Ishikawa (cell line): Measurements from ENCODE around the gene TMEM242.

ENCODE experiments used
- CEBPB ChIP-seq: IDR thresholded peaks from 2 replicates; pipeline ENCODE4 v1.6.1; 2012
- EP300 ChIP-seq: IDR thresholded peaks from 2 replicates; pipeline ENCODE4 v1.6.1; 2012; ENCODE audit warnings: borderline replicate concordance
- NFIC ChIP-seq: IDR thresholded peaks from 2 replicates; pipeline ENCODE4 v1.6.1; 2012
- RAD21 ChIP-seq: IDR thresholded peaks from 2 replicates; pipeline ENCODE4 v1.6.1; 2012; ENCODE audit warnings: low read depth
- REST ChIP-seq: IDR thresholded peaks from 2 replicates; pipeline ENCODE4 v1.6.1; 2012; ENCODE audit warnings: low read depth, mild to moderate bottlenecking
- TAF1 ChIP-seq: IDR thresholded peaks from 2 replicates; pipeline ENCODE4 v1.6.1; 2012; ENCODE audit warnings: low read depth, mild to moderate bottlenecking
- TCF12 ChIP-seq: IDR thresholded peaks from 2 replicates; pipeline ENCODE4 v1.6.1; 2012; ENCODE audit warnings: low read depth
- USF1 ChIP-seq: IDR thresholded peaks from 2 replicates; pipeline ENCODE4 v1.6.1; 2012
- YY1 ChIP-seq: IDR thresholded peaks from 2 replicates; pipeline ENCODE4 v1.6.1; 2012; ENCODE audit warnings: low read depth

GRCh38 chr6:157268835-157269234 is 54.5 kb downstream of the TMEM242 start:
- no peak for TF ChIP-seq NFIC
- no peak for TF ChIP-seq TCF12
- TF ChIP-seq RAD21: no peak
- no peak for TF ChIP-seq REST
- no peak for TF ChIP-seq EP300
- TF ChIP-seq CEBPB: no peak
- TF ChIP-seq TAF1: no peak
- TF ChIP-seq USF1: no peak
- no peak for TF ChIP-seq YY1
